HT1080 (cell line): ENCODE data around the gene CHST11. TPM values are rescaled to one million over a fixed set of nuclear protein-coding genes. Genes with fewer than 3 reads are reported as not detected.

Source experiments
- DNase-seq: peaks from one replicate; pipeline ENCODE4 v3.0.0-alpha.2; 2015; ENCODE audit warnings: low read depth
- total RNA-seq: library from RNA; depleted of rRNA; stranded (reverse); fragments of >200 nt; shearing (Covaris generic); gene quantifications from 2 replicates; pipeline ENCODE4 v1.2.3, GENCODE V29; 2014

Gene CHST11
- total RNA-seq, 1 experiment from 2014 or later, result 54.3 TPM

DNA sequence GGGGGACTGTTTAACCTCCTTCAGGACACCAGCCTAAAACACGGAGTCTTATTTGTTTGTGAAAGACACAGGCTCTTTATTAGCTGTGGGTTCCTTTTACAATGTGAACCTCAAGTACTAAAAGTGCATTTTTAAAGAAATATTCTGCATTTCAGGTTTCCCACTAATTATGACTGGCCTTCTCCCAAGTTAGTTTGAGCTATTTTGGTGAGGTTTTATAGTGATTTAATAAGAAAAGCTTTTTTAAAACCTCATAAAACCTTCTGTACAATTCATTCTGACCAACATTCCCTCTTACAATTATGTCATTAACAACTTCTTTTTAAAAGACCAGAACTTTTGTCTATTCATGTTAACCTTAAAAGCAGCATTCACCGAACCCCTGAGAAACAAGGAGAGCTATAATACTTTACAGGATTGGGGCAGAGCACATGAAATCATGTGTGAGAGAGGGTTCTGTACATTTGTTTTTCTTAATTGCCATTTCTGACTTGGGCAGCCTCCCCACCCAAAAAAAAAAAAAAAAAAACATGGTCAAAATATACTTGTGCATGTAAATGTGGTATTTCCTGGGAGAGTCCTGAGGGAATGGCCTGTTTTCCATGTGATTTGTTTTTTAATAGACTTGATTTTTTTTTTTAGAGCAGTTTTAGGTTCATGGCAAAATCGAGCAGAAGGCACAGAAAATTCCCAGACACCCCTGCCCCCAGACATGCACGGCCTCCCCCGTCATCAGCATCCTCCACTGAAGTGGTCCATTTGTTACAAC, 169.5 kb downstream of the CHST11 start:
- no peak for DNase-seq

DNA sequence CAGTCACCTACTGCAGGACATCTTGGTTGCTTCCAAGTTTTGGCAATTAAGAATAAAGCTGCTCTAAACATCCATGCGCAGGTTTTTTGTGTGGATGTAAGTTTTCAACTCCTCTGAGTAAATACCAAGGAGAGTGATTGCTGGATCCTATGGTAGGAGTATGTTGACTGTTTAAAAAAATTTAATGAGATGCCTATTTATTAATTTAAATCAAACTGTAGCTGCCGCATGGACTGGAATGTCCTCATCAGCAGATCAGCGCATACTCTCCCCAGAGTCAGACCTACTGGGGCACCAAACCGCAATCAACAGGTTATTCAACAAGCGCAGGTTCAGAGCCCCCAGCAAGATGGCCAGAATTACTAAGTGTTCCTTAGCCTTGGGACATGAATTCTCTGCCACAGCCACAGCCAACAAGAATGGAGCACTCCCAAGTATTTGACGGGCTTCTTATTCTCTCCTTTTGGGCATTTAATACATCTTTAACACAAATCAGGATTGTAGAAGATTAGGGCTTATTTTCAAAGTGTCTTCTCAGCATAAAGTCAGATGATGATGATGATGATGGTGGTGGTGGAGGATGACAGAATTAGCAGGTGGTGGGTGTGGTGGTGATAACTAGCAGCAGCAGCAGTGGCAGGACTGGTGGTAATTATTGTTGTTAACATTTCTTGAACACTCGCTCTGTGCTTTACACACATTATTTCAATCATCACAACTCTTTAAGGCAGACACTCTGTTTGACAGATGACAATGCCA, 170.7 kb downstream of the CHST11 start:
- no peak for DNase-seq

DNA sequence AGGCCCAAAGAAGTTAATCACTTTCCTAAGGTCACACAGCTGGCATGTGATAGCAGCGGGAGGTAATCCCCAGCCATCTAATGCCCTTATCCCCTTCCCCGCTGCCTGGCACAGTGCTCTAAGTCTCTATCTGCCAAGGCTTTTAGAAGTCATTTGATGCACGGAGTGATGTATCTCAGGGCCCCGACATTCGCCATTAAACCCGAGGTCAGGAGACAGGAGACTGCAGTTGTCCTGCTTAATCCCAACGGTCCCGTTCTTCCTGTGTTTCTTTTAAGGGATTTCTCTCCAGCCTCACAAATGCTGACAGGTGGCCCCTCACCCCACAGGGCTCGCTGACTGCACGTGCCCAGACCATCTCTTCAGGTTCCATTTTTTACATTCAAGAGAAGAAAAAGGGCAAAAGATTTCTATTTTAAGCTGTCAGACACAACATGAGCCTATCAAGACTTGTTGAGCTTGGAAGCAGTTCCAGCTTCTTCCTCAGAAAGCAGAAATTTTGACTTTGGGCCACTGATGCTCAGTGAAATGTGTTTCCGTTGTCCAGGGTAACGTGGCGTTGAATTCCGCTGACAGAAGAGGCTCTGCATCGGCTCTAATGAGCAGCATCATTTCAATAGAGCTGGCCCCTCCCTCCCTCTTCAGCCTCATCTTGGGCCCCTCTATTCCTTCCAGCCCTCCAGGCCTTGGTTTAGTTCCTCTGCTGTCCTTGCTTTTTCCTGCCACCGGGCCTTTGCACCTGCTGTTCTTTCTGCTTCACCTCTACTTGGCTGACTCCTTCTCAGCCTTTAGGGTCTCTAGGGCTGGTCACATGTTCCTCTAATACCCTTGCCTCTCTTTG, 171.5 kb downstream of the CHST11 start:
- no peak for DNase-seq

DNA sequence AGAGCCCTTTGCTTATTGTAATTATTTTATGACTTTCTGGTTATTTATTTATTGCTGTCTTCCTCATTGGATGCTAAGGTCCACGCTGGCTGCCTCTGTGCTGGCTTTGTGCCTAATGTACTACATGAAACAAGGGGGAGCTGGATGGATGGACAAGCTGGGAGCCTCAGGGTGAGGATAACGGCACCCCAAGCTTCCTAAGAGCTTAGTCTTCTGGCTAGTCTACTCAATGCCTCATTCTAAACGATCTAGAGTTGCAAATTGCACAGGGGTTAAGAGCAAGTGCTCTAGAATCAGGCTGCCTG, 172.0 kb downstream of the CHST11 start:
- no peak for DNase-seq

DNA sequence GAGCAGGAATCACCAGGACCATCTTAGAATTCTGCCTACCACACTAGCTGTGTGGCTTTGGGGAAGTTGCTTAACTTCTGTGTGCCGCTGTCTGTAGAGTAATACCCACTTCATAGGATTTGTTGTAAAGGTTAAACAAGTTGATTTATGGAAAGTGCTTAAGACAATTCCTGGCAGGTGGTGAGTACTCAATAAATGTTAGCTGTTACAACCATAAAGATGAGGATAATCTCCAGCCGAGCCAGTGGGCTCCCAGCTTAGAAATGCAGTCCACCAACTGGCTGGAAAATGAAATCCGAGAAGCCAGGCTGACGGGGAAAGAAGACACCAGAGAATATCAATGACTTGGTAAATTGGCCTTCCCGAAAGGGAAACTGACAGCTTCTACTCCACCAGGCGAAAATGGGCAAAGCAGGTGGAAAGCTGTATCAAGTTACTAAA, 173.5 kb downstream of the CHST11 start:
- DNase-seq, result no peak

DNA sequence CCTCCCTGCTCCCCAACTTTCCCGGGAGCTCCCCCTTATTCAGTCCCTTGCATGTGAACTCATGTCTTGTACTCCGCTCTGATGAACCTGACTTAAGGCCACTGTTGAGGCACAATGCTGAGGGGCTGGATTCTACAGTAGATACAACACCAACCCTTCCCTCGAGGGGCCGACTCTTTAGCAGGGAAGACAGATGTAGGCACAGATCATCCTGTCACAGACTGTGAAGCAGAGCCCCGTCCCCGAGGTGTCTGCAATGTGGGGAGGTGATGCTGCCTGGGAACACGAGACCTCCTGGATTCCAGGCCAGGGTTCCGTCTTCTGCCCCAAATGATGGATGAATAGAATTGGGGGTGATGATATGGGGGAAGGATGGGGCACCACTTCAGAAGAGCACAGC, 175.1 kb downstream of the CHST11 start:
- DNase-seq, result no peak

DNA sequence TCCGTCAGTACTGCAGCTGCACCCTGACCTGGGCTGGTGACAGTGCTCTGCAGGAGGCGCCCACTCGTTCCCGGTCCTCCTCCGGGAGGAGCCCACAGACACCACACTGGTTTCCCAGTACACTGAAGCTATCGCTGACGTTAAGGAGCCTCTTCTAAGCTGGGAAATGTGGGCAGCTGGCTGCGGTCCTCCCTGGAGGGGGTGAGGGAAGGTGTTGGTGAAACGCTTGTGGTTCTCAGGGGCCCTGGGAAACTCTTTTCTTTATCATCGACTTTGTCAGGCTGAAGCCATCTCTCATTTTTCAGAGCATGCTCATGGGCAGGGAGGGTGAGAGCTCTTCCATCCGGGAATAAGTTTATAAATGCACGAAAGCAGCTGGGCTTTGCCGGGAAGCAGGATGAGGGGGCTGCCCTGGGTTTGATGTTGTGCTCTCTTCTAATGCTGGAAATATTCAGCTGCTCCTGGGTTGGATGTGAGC, 176.0 kb downstream of the CHST11 start:
- DNase-seq, result no peak

DNA sequence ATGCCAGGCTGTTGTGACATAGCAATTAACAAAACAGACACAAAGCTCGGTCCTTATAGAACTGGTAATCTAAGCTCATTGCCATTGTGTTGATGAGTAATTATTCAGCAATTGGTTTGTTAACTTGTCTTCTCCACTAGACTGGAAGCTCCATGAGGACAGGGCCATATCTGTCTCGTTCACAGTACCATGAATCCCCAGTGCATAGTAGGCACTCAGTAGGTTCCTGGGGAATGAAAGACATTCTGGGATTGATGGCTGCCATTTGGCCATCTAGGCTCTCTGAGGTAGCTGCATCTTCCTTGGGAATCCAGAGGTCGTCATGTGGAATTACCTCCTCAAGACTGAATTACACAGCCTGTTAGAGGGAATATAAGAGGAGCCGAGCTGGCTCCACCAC, 177.3 kb downstream of the CHST11 start:
- DNase-seq, result no peak

DNA sequence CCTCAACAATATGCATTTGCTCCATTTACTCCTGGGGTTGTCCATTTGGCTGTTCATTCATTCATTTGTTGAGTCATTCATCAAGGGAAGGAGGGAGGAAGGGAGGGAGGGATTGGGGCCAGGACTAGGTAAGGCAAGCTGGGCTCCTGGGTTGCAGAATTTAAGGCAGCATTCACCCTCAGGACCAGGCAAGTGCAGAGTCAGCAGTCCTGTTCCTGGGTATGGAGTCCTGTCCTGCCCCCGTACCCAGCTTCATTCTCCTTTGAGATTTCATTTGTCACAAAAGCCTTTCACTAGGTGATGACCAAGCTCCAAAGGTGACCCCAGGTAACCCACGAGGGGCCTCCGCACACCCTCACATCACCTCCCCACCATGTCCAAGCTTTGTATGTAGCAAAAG, 178.1 kb downstream of the CHST11 start:
- no peak for DNase-seq

DNA sequence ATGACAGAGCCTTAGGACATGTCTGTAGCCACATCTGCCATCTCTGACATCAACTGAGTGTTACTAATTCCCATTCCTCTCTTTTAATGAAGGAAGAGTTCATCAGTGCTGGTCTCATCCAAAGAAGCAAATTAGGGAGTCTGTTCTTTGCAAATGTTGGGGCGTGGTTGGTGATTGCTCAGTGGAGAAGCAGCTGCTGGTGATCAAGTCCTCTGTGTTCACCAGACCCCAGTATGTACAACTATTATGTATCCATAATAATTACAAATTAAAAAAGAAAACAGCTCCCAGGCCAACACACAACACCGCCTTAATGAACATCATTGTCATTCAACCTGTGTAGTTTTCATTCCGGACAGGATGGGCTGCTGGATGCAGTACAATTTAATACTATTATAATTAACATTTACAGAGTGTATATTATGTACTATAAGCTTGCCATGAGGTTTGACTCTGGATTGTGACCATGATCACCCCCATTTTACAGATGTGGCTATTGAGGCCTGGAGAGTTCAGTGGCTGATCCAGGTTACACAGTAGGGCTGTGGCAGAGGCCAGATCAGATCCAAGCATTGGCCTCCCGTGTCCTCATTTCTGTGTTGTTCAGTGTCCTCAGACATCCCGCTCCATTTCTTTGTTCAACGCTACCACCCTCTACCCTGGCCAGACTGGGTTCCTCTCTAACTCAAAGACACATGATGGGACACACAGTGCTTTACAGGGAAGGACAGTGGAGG, 179.0 kb downstream of the CHST11 start:
- no peak for DNase-seq

DNA sequence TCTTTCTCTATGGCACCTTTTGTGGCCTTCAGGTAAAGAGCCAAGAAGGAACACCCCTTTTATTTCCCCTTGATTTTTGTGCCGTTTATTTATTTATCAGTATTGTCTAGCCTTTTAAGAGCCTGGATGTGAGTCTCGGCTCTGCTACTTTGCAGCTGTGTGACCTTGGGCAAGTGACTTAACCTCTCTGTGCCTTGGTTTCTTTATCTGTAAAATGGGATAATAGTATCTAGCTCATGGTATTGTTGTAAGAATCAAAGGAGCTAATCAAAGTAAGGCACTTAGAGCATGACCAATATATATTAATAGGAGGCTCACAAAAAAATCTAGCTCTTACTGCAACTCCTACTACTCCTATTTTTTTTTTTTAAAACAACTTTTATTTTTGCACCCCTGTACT, 179.7 kb downstream of the CHST11 start:
- DNase-seq, result no peak

DNA sequence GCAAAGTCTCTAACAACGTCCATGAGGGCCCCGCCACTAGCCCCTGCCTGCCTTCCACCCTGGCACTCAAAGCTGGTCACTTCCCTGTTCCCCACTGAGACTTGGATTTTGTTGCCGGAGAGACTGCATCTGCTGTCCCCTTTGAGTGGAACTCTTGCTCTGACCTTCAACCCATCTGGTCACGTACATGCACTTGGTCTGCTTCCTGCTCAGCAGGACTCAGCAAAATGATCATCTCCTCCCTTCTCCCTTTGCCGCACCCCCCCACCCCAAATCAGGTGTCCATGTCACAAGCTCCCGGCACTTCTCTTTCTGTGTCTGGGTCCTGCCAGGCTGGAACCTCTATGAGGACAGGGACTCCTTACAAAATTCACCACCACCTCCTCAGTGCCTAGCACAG, 180.9 kb downstream of the CHST11 start:
- no peak for DNase-seq

DNA sequence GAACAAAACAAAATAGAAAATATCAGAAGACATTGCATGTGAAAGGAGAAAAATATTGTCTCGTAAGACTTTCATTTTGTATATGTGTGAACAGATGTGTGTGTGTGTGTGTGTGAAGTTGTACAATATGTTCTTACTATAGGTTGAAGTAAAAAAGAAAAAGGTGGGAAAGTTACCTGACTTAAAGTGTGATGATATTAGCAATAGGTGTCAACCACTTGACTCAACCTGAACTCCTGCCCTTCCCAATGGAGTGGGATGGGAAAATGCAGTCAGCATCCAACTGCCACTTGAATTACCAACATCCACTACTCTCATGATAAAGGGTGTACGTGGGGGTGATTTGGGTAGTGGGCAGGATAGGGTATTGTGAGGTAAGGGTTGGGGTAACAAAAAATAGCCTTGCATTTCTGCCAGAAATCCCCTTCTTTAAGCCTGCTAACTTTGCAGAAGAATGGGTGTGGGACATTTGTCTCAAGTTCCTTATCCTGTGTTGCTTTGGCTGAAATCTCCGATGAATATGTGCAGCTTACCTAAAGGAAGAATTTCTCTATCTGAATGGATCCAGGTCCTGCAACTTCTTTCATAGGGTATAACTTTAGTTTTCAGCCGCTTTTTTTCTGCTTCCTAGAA, 181.6 kb downstream of the CHST11 start:
- no peak for DNase-seq

DNA sequence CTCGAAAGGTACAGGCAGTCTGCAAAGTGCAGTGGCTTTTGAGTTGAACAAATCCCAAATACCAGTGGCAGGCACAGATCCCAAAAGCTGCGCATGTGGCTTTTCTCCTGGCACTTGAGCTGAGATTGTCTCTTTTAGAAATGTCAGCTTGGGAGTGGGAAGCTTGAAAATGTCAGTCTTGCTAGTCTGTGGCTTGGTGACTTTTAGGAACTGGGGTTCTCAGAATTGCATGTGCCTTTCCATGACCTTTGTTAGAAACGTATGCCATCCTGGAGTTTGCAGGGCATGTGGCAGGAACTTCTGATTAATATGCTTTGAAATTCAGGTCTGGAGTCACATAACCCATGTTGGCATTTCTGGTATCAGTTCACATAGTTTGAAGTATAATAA, 182.1 kb downstream of the CHST11 start:
- DNase-seq, result no peak

DNA sequence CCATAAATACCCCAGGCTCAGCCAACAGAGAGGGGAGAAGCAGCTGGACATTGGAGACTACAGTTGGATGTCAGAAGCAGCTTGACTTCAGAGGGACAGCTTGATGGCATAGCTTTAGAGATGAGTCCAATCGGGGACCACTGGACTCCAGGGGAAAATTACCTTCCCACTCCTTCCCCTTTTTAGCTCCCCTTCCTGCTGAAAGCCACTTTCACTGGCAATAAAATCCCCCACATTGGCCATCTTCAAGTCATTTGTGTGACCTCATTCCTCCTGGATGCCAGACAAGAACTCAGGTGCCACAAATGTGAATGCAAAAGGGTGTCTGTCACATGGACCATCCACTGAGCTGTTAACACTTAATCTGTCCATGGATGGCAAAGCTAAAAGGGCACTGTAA, 184.2 kb downstream of the CHST11 start:
- DNase-seq, result no peak

DNA sequence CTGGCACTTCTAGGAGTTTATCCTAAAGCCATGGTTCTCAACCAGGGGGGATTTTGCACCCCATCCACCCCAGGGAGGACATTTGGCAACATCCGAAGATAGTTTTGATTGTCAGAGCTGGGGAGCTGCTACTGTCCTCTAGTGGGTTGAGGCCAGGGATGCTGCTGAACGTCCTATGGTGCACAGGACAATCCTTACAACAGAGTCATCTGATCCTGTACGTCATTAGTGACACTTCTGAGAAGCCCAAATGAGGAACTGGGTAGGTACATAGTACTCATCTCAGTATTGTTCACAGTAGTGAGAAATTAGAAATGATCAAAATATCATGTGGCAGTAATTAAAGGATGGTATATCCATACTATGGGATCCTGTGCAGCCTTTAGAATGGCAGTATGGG, 185.1 kb downstream of the CHST11 start:
- no peak for DNase-seq

DNA sequence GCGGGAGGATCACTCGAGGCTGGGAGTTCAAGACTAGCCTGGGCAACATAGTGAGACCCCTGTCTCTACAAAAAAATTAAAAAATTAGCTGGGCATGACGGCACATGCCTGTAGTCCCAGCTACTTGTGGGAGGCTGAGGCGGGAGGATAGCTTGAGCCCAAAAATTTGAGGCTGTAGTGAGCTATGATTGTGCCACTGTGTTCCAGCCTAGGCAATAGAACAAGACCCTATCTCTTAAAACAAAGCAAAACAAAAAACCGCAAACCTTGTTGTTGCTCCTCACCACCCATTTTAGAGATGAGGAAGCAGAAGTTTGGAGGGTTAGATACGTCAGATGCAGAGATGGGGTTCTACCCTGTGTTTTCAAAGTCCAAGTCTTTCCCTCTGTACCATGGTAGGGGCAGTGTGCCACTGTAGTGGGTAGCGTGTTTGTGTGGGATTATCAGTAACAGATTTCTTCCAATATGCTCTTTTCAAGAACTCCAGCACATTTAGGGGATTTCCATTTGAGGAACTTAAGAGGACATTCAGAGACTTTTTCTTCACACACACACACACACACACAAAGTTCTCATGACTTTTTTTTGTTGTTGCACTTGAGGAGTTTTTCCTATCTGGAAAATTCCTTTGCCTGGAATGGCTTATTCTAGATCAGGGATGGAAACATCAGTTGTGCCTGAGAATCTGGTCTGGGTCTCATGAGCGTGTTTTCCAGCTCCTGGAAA, 186.5 kb downstream of the CHST11 start:
- DNase-seq, result no peak

DNA sequence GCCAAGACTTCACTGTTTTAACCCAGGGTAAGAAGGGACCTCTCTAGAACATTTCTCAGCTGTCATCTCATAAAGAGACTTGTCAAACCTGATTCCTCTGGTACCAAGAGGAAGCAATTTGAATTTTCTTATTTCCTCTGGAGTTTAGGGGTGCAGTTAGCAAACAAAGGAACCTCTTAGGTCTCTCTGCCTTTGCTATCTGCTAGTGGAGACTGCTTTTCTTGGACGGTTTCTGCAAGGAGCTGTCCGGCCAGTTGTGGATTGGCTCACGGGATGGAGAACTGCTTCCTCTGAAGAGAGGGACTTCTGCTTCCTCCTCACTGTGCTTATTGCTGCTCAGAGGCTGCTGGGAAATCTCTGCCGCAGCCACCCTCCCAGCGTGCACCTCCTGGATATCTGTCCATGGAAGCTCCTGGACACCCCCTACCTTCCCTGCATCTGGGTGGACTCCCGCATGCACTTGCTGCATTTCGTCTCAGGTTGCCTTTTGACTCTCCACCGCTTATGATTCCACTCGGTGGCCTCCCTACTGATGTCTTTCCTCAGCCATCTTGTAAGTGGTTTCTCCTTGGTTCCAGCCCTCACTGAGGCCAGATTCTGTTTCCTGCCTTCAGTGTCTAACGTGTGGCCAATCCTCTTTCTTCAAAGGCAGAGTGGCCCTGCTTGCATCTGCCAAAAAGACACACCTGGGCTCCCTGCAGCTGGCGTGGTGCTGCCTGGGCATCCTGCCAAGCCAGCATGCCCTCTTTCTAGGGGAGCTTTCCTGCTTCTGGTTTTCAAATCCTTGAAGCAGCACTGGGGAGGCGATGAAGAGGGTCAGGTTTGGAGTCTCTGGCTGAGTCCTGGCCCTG, 187.3 kb downstream of the CHST11 start:
- no peak for DNase-seq

DNA sequence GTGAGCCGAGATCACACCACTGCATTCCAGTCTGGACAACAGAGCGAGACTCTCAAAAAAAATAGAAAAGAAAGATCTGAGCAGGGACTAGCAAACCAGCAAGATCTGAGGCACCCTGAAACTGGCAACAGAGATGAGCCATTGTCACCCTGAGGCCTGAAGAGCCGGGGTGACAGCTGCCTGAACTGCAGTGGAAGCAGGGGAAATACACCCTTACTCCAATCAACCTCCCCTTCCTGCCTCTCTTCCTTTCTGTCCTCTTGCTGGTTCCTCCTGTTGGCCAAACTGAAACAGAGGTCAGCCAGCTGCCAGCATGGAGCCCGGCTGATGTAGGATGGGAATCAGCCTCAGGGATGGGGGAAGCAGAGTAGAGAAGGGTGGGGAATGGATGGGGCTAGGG, 192.0 kb downstream of the CHST11 start:
- no peak for DNase-seq
